ENCODE results near the gene PRAMEF1. TPM values are rescaled to one million over a fixed set of nuclear protein-coding genes. Genes with fewer than 3 reads are reported as not detected.
"Not testable (repeated sequence)": the region's sequence is repeated elsewhere in the genome, so short reads cannot be mapped to it uniquely, and the experiment has no call there.

PRAMEF1 gene
- total RNA-seq, 1 experiment from 2014 or later = not detected

- POLR2A ChIA-PET (ENCODE audit: unreplicated experiment) = no interaction called here
- intact Hi-C loops (cut with micrococcal nuclease) = no loop called here
- Histone ChIP-seq H3K79me2 (ENCODE audit: low read length) (no peaks in the 10 kb centered on the region), H3K36me3 (ENCODE audit: low read depth, low read length) (no peaks in the 10 kb centered on the region), H4K20me1 (ENCODE audit: low read length) (no peaks in the 10 kb centered on the region), H3K9me3 (ENCODE audit: low read length) (no peaks in the 10 kb centered on the region), H2AFZ (ENCODE audit: low read length) (no peak overlapping the region), H3K27me3 (ENCODE audit: low read length) (peaks cover 24% of the 10 kb centered on the region), H3K4me2 (ENCODE audit: low read length) (no peak overlapping the region), H3K4me1 (ENCODE audit: insufficient read depth, low read length) (no peaks in the 10 kb centered on the region), H3K9ac (ENCODE audit: low read length) (no peak overlapping the region), H3F3A (ENCODE audit: low read length, unreplicated experiment) (no peaks in the 10 kb centered on the region), H3K4me3 (ENCODE audit: low read length) (no peak overlapping the region), H3K9me2 (replicated peaks; ENCODE audit: low read length) (no peaks in the 10 kb centered on the region), H3K27ac (ENCODE audit: low read length) (no peak overlapping the region)
- no TSS peak for BruUV-seq (replicated peaks)
- no peak for ATAC-seq
- TF ChIP-seq EZH2 (IDR thresholded peaks at IDR 0.05; ENCODE audit: low read length, unreplicated experiment) (no peak), CTCF (conservative IDR thresholded peaks at IDR 0.05; ENCODE audit: low read depth, low read length) (no peak), EZH2phosphoT487 (IDR thresholded peaks at IDR 0.05; ENCODE audit: borderline replicate concordance, low read length) (no peak)
- CTCF ChIA-PET = no interaction called here
- peak; percentile 6 for DNase-seq
Measured at GRCh38 chr1:12810691-12811408, 19.7 kb downstream of the PRAMEF1 start.

DNA sequence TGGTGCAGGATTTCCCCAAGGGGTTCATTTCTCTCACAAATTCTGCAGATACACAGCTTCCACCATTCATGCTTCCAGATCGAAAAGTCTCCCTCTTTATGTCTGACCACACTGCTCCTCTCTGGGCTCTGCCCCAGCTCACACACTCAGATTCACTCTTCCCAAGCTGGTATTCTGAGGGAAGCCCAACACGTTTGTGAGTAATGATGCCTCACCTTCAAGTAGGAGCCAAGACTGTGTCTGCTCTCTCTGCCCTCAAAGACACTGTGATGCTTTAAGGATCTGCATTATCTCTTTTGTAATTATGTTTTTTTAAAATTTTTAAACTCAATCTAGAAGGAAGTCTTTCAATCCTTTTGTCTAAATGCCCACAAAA is 20.2 kb downstream of the PRAMEF1 start:
- Histone ChIP-seq H2AFZ (ENCODE audit: low read length) (no peak overlapping the region), H3K4me3 (ENCODE audit: low read length) (no peak overlapping the region), H3K27ac (ENCODE audit: low read length) (no peak overlapping the region), H3K27me3 (ENCODE audit: low read length) (peaks cover 20% of the 10 kb centered on the region), H4K20me1 (ENCODE audit: low read length) (no peaks in the 10 kb centered on the region), H3K4me2 (ENCODE audit: low read length) (no peak overlapping the region), H3K79me2 (ENCODE audit: low read length) (no peaks in the 10 kb centered on the region), H3K9ac (ENCODE audit: low read length) (no peak overlapping the region), H3K9me3 (ENCODE audit: low read length) (no peaks in the 10 kb centered on the region), H3K36me3 (ENCODE audit: low read depth, low read length) (no peaks in the 10 kb centered on the region), H3K4me1 (ENCODE audit: insufficient read depth, low read length) (no peaks in the 10 kb centered on the region), H3K9me2 (replicated peaks; ENCODE audit: low read length) (no peaks in the 10 kb centered on the region), H3F3A (ENCODE audit: low read length, unreplicated experiment) (no peaks in the 10 kb centered on the region)
- ChIA-PET POLR2A (ENCODE audit: unreplicated experiment) (no interaction called here), CTCF (no interaction called here)
- DNase-seq = peak; percentile 20
- BruUV-seq (replicated peaks) = no TSS peak
- ATAC-seq = no peak
- intact Hi-C loops (cut with micrococcal nuclease) = no loop called here
- TF ChIP-seq CTCF (conservative IDR thresholded peaks at IDR 0.05; ENCODE audit: low read depth, low read length) (no peak), EZH2 (IDR thresholded peaks at IDR 0.05; ENCODE audit: low read length, unreplicated experiment) (no peak), EZH2phosphoT487 (IDR thresholded peaks at IDR 0.05; ENCODE audit: borderline replicate concordance, low read length) (no peak)

- H2AFZ ChIP-seq (ENCODE audit: low read length); H3K4me2 ChIP-seq (ENCODE audit: low read length); H3K9ac ChIP-seq (ENCODE audit: low read length); POLR2A ChIA-PET (ENCODE audit: unreplicated experiment); H3K36me3 ChIP-seq (ENCODE audit: low read depth, low read length); intact Hi-C loops (cut with micrococcal nuclease); H3K4me1 ChIP-seq (ENCODE audit: insufficient read depth, low read length); H3K27ac ChIP-seq (ENCODE audit: low read length); H3K9me2 ChIP-seq (replicated peaks; ENCODE audit: low read length); H3K4me3 ChIP-seq (ENCODE audit: low read length); DNase-seq; H3K79me2 ChIP-seq (ENCODE audit: low read length); CTCF ChIA-PET; H3K9me3 ChIP-seq (ENCODE audit: low read length); ATAC-seq; H4K20me1 ChIP-seq (ENCODE audit: low read length); BruUV-seq (replicated peaks); H3F3A ChIP-seq (ENCODE audit: low read length, unreplicated experiment): not testable (repeated sequence)
- peaks cover 13% of the 10 kb centered on the region for H3K27me3 ChIP-seq (ENCODE audit: low read length)
Measured at GRCh38 chr1:12819061-12819460, 27.9 kb downstream of the PRAMEF1 start.

- BruUV-seq (replicated peaks); H3K9ac ChIP-seq (ENCODE audit: low read length); H3K36me3 ChIP-seq (ENCODE audit: low read depth, low read length); H4K20me1 ChIP-seq (ENCODE audit: low read length); intact Hi-C loops (cut with micrococcal nuclease); H3K4me2 ChIP-seq (ENCODE audit: low read length); CTCF ChIA-PET; H3K27ac ChIP-seq (ENCODE audit: low read length); H3K9me2 ChIP-seq (replicated peaks; ENCODE audit: low read length); ATAC-seq; H3K4me1 ChIP-seq (ENCODE audit: insufficient read depth, low read length); H3K4me3 ChIP-seq (ENCODE audit: low read length); DNase-seq; H3K9me3 ChIP-seq (ENCODE audit: low read length); H3K27me3 ChIP-seq (ENCODE audit: low read length); H2AFZ ChIP-seq (ENCODE audit: low read length); H3K79me2 ChIP-seq (ENCODE audit: low read length); POLR2A ChIA-PET (ENCODE audit: unreplicated experiment); H3F3A ChIP-seq (ENCODE audit: low read length, unreplicated experiment): not testable (repeated sequence)
Measured at GRCh38 chr1:12831310-12831709, 40.1 kb downstream of the PRAMEF1 start, which contains the start of gene PRAMEF11. PRAMEF11 (minus strand) TSS chr1:12831410; CDS start chr1:12828789, 2,621 bp downstream.

DNA sequence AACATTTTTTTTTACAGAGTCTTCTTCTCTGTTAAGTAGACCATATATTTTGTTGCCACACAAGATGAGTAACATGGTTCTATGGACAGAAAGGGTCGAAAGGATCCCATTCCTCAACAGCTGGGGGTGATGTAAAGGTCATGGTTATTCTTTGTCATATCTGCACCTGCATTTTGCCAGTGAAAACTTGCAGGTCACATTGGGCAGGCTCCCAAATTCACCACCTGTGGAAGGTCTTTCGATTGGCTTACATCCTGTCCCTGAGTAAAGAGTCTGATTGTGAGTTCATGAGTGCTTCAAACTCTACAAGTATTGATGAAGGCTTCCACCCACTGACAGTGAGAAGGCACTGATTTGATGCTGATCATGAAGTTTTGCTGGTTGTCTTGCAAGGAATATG is 42.1 kb downstream of the PRAMEF1 start:
- H3K4me3 ChIP-seq (ENCODE audit: low read length); H3K4me2 ChIP-seq (ENCODE audit: low read length); H4K20me1 ChIP-seq (ENCODE audit: low read length); BruUV-seq (replicated peaks); H3K36me3 ChIP-seq (ENCODE audit: low read depth, low read length); H3K9me2 ChIP-seq (replicated peaks; ENCODE audit: low read length); H3K4me1 ChIP-seq (ENCODE audit: insufficient read depth, low read length); DNase-seq; H2AFZ ChIP-seq (ENCODE audit: low read length); POLR2A ChIA-PET (ENCODE audit: unreplicated experiment); H3F3A ChIP-seq (ENCODE audit: low read length, unreplicated experiment); intact Hi-C loops (cut with micrococcal nuclease); H3K9ac ChIP-seq (ENCODE audit: low read length); H3K79me2 ChIP-seq (ENCODE audit: low read length); H3K27me3 ChIP-seq (ENCODE audit: low read length); H3K27ac ChIP-seq (ENCODE audit: low read length); CTCF ChIA-PET; ATAC-seq; H3K9me3 ChIP-seq (ENCODE audit: low read length): not testable (repeated sequence)
